GM18511 (cell line): ENCODE data around the gene PEX13.

ENCODE experiments used
- ATAC-seq: cut with Tn5 transposase; IDR thresholded peaks from one replicate; pipeline ENCODE4 v1.9.1; 2021; ENCODE audit warnings: mild to moderate bottlenecking, moderate library complexity; ENCODE audit not compliant: unreplicated experiment

Gene PEX13

GRCh38 chr2:61065714-61066709 lies 48.5 kb downstream of the PEX13 start, which contains the start of gene SANBR:
Gene SANBR (plus strand): TSS chr2:61065871. CDS start chr2:61070351, 4,480 bp downstream.
- ATAC-seq: peak; percentile 96

DNA sequence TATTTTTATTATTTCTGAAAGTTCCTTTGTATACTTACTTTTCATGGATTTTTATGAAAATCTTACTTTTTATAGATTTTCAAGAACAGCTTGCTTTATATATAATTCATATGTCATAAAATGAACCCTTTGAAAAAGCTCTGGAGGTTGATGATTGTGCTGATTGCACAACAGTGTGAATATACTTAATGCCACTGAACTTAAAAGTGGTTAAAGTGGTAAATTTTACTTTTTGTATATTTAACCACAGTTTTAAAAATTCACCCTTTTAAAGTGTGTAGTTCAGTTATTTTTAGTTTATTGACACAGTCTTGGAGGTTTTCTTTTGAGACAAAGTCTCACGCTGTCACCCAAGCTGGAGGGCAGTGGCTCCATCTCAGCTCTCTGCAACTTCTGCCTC lies 56.6 kb downstream of the PEX13 start:
- ATAC-seq: no peak

DNA sequence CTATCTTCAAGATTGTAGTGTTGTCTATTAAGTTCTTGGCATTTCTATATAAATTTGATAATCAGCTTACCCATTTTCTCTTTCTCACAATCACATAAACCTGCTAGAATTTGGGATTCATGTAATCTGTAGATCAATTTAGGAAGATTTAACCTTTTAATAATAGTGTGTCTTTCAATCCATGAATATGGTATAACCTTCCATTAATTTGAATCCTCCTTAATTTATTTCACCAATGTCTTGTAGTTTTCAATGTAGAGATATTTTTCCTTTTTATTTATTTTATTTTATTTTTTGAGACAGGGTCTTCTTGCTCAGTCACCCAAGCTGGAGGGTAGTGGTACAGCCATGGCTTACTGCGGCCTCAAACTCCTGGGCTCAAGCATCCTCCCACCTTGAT lies 68.4 kb downstream of the PEX13 start:
- ATAC-seq: no peak

- no peak for ATAC-seq
These were observed 72.3 kb downstream of the PEX13 start for GRCh38 chr2:61089797-61090196.

DNA sequence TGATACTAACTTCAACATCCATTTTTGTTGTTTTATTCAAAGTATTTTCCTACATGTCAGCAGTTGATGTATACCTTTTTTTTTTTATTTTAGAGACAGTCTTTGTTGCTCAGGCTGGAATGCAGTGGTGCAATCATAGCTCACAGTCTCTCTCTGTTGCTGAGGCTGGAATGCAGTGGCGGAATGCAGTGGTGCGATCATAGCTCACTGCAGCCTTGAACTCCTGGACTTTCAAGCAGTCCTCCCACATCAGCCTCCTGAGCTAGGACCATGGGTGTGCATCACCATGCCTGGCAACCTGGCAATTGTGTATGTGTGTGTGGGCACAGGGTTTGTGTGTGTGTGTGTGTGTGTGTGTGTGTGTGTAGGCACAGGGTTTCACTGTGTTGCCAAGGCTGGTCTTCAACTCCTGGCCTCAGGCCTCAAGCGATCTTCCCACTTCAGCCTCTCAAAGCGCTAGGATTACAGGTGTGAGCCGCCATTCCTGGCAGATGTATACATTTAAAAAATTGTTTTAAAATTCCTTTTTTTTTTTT lies 72.9 kb downstream of the PEX13 start:
- no peak for ATAC-seq

DNA sequence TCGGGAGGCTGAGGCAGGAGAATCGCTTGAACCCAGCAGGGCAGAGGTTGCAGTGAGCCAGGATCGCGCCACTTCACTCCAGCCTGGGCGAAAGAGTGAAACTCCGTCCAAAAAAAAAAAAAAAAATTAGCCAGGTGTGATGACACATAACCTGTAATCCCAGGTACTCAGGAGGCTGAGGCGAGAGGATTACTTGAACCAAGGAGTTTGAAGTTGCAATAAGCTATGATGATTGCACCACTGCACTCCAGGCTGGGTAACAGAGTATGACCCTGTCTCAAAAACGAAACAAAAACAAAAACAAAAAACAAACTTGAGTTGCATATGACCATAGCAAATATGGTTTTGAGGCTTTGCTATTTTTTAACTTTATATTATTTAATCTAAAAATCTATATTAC lies 74.0 kb downstream of the PEX13 start:
- ATAC-seq: no peak

DNA sequence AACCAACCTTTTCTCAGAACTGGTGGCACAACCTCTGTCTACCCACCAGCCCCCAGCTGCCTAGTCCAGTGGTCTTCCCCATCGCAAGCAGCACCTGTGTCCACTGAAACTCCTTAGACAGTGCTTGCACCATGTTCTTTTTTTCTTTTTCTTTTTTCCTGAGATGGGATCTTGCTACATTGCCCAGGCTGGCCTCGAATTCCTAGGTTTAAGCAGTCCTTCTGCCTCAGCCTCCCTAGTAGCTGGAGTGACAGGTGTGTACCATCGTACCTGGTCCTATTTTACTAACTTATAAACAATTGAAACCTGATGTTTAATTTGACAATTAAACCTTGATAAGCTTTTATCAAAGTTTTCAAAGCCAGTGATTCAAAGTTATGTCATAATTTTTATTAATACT lies 78.9 kb downstream of the PEX13 start:
- no peak for ATAC-seq

DNA sequence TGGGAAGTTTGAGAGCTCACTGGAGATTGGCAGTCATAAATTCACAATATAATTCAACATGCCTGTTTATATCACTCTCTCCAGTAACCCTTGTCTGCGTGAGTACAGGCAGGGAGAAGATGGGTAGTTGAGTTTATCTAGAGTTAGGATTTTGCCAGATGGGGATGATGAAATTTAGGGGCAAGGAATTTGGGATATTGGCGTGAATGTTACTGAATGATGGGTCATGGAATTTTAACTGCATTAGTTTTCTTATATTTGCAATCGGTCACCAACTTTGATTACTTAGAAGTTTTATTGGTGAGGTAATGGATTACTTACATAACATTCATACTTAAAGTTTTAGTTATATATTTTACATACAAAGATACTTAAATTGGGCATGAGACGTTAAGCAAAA lies 83.3 kb downstream of the PEX13 start:
- ATAC-seq: no peak
